Sigmoid colon (tissue), 4 donors: ENCODE measurements around the gene GSG1L.

ENCODE experiments used
- EP300 ChIP-seq, 4 donors: sonication (generic); formaldehyde crosslinking; IDR thresholded peaks; one replicate each; pipeline ENCODE4 v1.6.1; 2017; ENCODE audit warnings: antibody characterized with exemption in 4 of 4
- TF ChIP-seq, protein P1 (sequence below), 4 experiments: fragments of 450-650 bp in 3 of 4; fragments of 200-600 bp in 1 of 4; IDR thresholded peaks; one replicate each; pipeline ENCODE4 v1.5.1; 2016 to 2019; ENCODE audit warnings: antibody characterized with exemption in 4 of 4, mild to moderate bottlenecking in 3 of 4, moderate library complexity in 2 of 4

DNA sequence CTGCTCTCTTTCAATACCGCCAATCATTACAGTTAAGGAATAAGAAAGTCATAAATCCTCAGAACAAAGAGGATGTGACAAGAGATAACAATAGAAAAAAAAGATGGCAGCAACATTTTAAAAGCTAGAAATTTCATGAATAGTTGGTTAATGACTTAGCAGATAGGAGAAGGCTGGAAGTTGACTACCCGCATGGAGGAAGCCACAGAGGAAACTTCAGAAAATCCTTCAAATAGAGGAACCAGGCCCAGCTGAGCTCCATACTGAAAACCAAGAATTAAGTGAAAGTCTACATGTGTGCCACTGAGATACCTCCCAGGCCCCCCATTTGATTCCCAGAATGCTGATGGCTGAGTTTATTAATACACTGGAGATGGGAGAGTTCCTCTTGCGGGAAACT lies 109.3 kb downstream of the GSG1L start:
- TF ChIP-seq, protein P1, sequence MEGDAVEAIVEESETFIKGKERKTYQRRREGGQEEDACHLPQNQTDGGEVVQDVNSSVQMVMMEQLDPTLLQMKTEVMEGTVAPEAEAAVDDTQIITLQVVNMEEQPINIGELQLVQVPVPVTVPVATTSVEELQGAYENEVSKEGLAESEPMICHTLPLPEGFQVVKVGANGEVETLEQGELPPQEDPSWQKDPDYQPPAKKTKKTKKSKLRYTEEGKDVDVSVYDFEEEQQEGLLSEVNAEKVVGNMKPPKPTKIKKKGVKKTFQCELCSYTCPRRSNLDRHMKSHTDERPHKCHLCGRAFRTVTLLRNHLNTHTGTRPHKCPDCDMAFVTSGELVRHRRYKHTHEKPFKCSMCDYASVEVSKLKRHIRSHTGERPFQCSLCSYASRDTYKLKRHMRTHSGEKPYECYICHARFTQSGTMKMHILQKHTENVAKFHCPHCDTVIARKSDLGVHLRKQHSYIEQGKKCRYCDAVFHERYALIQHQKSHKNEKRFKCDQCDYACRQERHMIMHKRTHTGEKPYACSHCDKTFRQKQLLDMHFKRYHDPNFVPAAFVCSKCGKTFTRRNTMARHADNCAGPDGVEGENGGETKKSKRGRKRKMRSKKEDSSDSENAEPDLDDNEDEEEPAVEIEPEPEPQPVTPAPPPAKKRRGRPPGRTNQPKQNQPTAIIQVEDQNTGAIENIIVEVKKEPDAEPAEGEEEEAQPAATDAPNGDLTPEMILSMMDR (IDR thresholded peaks at IDR 0.05): no peak
- no peak for TF ChIP-seq EP300 (IDR thresholded peaks at IDR 0.05)
